ENCODE measurements around the gene INPP4B. TPM values are rescaled to one million over a fixed set of nuclear protein-coding genes. Genes with fewer than 3 reads are reported as not detected.

Gene INPP4B
- polyA plus RNA-seq, 3 donors from 2014 or later = 0.81 to 6.3 (median 6.2) TPM

- Mint-ChIP-seq H3K36me3 (no peaks in the 10 kb centered on the region), H3K9me3 (peaks cover 0 to 4% (median 3%) of the 10 kb centered on the region in 6 donors), H3K27ac (no peak overlapping the region), H3K4me3 (no peak overlapping the region), H3K27me3 (ENCODE audit: low read depth in 3 of 3) (no peaks in the 10 kb centered on the region), H3K4me1 (no peaks in the 10 kb centered on the region)
- no peak for DNase-seq
Observed at GRCh38 chr4:142272452-142272851, 573.6 kb downstream of the INPP4B start.

DNA sequence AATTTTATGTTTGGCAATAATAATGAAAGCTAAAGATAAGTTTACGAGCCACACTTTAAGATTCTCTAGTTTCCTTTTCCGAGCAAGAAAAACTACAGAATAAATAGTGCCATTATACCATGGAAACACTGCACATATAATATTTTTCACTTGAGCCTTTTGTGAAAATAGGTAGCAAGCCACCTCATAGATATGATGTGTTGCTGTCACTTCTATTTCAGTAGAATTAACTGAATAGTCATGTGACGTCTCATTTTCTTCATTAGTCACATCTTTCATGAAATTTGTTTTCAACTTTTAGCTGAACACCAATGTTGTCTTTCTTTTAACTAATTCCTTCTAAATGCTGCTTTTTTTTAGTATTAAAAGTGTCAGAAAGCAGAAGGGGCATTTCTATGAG, 574.3 kb downstream of the INPP4B start:
- H3K4me1 Mint-ChIP-seq = no peaks in the 10 kb centered on the region
- DNase-seq = no peak
- peaks cover 0 to 5% (median 3%) of the 10 kb centered on the region in 6 donors for H3K9me3 Mint-ChIP-seq
- no peaks in the 10 kb centered on the region for H3K27me3 Mint-ChIP-seq (ENCODE audit: low read depth in 3 of 3)
- H3K4me3 Mint-ChIP-seq = no peak overlapping the region
- H3K27ac Mint-ChIP-seq = no peak overlapping the region
- H3K36me3 Mint-ChIP-seq = no peaks in the 10 kb centered on the region

GRCh38 chr4:142267101-142267500, 579.0 kb downstream of the INPP4B start:
- no peak for DNase-seq
- Mint-ChIP-seq H3K4me1 (no peaks in the 10 kb centered on the region), H3K36me3 (no peaks in the 10 kb centered on the region), H3K27ac (no peak overlapping the region), H3K4me3 (no peak overlapping the region), H3K9me3 (peaks cover 0 to 9% (median 4%) of the 10 kb centered on the region in 6 donors), H3K27me3 (ENCODE audit: low read depth in 3 of 3) (peaks cover 0 to 3% (median 0%) of the 10 kb centered on the region in 3 donors)

- peaks cover 6 to 8% of the 10 kb centered on the region in 2 donors for H3K4me1 Mint-ChIP-seq
Observed at GRCh38 chr4:142265946-142266345, 580.2 kb downstream of the INPP4B start.

GRCh38 chr4:142265536-142265935, 580.6 kb downstream of the INPP4B start:
- peaks cover 7 to 10% of the 10 kb centered on the region in 2 donors for H3K4me1 Mint-ChIP-seq
- DNase-seq = no peak
- no peak overlapping the region for H3K27ac Mint-ChIP-seq
- H3K4me3 Mint-ChIP-seq = no peak overlapping the region
- peaks cover 0 to 3% (median 0%) of the 10 kb centered on the region in 3 donors for H3K27me3 Mint-ChIP-seq (ENCODE audit: low read depth in 3 of 3)
- H3K36me3 Mint-ChIP-seq = no peaks in the 10 kb centered on the region
- H3K9me3 Mint-ChIP-seq = peaks cover 0 to 9% (median under 1%) of the 10 kb centered on the region in 6 donors

More at GRCh38 chr4:142265946-142266345, 580.2 kb downstream of the INPP4B start:
- Mint-ChIP-seq H3K27me3 (ENCODE audit: low read depth in 3 of 3) (peaks cover 0 to 3% (median 0%) of the 10 kb centered on the region in 3 donors), H3K27ac (no peak overlapping the region), H3K4me3 (no peak overlapping the region), H3K36me3 (no peaks in the 10 kb centered on the region), H3K9me3 (peaks cover 0 to 9% (median 2%) of the 10 kb centered on the region in 6 donors)
- DNase-seq = no peak

- Mint-ChIP-seq H3K4me3 (no peak overlapping the region), H3K9me3 (peaks cover 0 to 9% (median under 1%) of the 10 kb centered on the region in 6 donors), H3K27me3 (ENCODE audit: low read depth in 3 of 3) (peaks cover 0 to 3% (median 0%) of the 10 kb centered on the region in 3 donors), H3K4me1 (peaks cover 7 to 10% of the 10 kb centered on the region in 2 donors), H3K27ac (no peak overlapping the region), H3K36me3 (no peaks in the 10 kb centered on the region)
- no peak for DNase-seq
Observed at GRCh38 chr4:142264961-142265360, 581.1 kb downstream of the INPP4B start.

DNA sequence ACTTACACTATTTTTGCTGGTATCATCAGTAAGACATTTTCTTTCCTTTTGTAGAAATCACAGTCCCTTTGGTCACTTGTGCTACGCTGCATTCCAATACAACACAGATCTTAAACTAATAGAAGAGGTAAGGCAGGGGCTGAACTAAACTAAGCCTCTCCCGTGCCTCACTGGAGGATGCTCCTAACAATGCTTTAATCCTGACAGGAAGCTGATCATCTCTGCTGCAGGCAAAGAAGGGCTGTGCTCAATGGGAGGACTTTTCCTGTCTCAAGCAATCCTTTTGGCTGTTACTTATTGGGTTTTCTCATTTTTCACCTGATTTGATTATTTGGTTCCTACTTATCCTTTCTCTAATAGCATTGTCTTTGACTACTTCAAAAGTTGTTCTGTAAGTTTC, 583.1 kb downstream of the INPP4B start:
- H3K27ac Mint-ChIP-seq = no peak overlapping the region
- no peaks in the 10 kb centered on the region for H3K36me3 Mint-ChIP-seq
- H3K9me3 Mint-ChIP-seq = peaks cover 0 to 9% (median under 1%) of the 10 kb centered on the region in 6 donors
- DNase-seq = no peak
- peaks cover 0 to 3% (median 0%) of the 10 kb centered on the region in 3 donors for H3K27me3 Mint-ChIP-seq (ENCODE audit: low read depth in 3 of 3)
- no peak overlapping the region for H3K4me3 Mint-ChIP-seq
- H3K4me1 Mint-ChIP-seq = peaks cover 7 to 10% of the 10 kb centered on the region in 2 donors

GRCh38 chr4:142248946-142249345, 597.2 kb downstream of the INPP4B start:
- H3K27me3 Mint-ChIP-seq (ENCODE audit: low read depth in 3 of 3) = peaks cover 0 to 2% (median 0%) of the 10 kb centered on the region in 3 donors
- H3K4me1 Mint-ChIP-seq = no peaks in the 10 kb centered on the region
- H3K9me3 Mint-ChIP-seq = peaks cover 0 to 21% (median 7%) of the 10 kb centered on the region in 6 donors
- H3K4me3 Mint-ChIP-seq = no peak overlapping the region
- no peak for DNase-seq
- H3K36me3 Mint-ChIP-seq = peaks cover 0 to 6% (median 0%) of the 10 kb centered on the region in 3 donors
- no peak overlapping the region for H3K27ac Mint-ChIP-seq

DNA sequence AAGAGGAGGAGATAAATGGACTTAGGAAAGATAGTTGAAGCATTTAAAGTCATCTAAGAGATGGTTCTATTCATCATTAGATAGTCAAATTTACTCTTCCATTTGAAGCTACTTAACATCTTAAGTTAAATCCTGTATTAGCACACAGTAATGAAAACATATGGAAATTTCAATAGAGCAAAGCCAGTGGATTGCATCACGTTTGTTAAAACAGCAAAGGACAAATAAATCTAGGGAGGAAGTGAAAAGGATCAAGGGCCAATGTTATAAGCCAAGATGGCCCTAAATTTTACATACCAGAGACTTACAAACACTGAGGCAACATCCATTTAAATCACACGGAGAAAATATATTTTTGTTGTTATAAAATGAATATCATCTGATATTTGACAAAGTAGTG, 602.8 kb downstream of the INPP4B start:
- no peaks in the 10 kb centered on the region for H3K4me1 Mint-ChIP-seq
- H3K27ac Mint-ChIP-seq = no peak overlapping the region
- H3K9me3 Mint-ChIP-seq = peaks cover 0 to 17% (median 8%) of the 10 kb centered on the region in 6 donors
- no peaks in the 10 kb centered on the region for H3K27me3 Mint-ChIP-seq (ENCODE audit: low read depth in 3 of 3)
- no peak overlapping the region for H3K4me3 Mint-ChIP-seq
- DNase-seq = no peak
- H3K36me3 Mint-ChIP-seq = peaks cover 0 to 6% (median 0%) of the 10 kb centered on the region in 3 donors

GRCh38 chr4:142242156-142242555, 603.9 kb downstream of the INPP4B start:
- H3K27ac Mint-ChIP-seq = no peak overlapping the region
- H3K4me1 Mint-ChIP-seq = no peaks in the 10 kb centered on the region
- no peaks in the 10 kb centered on the region for H3K27me3 Mint-ChIP-seq (ENCODE audit: low read depth in 3 of 3)
- peaks cover 0 to 3% (median 0%) of the 10 kb centered on the region in 3 donors for H3K36me3 Mint-ChIP-seq
- no peak for DNase-seq
- no peak overlapping the region for H3K4me3 Mint-ChIP-seq
- peaks cover 0 to 8% (median 5%) of the 10 kb centered on the region in 6 donors for H3K9me3 Mint-ChIP-seq

DNA sequence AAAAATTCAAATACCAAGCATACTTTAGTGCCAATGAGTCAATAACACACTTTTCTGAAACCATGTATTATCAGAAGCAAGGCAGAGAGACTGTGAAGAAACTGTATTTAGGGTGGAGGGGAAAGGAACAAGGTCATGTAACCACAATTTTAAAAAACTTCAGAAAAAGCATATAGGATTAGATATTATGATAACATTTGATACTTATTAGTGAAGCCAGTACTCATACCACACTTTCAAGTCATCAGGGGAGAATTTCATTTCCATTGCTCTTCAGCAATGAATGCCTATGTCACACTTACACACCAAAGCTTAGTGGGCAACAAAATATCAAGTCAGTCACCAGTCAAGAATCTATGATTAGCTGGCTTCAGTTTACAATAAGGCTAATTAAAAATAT, 607.5 kb downstream of the INPP4B start:
- DNase-seq = no peak
- H3K27me3 Mint-ChIP-seq (ENCODE audit: low read depth in 3 of 3) = peaks cover 0 to 2% (median 1%) of the 10 kb centered on the region in 3 donors
- peaks cover 0 to 10% (median 3%) of the 10 kb centered on the region in 6 donors for H3K9me3 Mint-ChIP-seq
- H3K4me1 Mint-ChIP-seq = no peaks in the 10 kb centered on the region
- no peaks in the 10 kb centered on the region for H3K36me3 Mint-ChIP-seq
- no peak overlapping the region for H3K4me3 Mint-ChIP-seq
- no peak overlapping the region for H3K27ac Mint-ChIP-seq

DNA sequence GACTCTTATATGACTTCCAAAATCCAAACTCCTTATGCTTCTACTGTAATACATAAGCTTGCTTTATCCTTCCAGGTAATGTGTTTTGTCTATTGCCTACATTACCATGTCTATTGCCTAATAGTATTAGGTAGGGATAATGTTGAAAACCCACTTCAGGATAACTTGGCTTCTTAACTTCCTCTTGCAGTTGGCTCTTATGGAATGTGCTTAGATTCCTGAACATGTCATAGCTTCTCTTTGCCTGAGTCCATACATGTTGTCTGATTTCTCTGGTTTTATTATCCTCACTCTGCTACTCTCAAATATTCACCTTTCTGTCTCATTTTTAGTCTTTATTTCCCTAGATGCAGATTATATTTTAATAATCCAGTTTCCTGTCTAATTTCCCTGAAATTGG, 609.8 kb downstream of the INPP4B start:
- H3K36me3 Mint-ChIP-seq = no peaks in the 10 kb centered on the region
- no peak overlapping the region for H3K27ac Mint-ChIP-seq
- DNase-seq = no peak
- H3K27me3 Mint-ChIP-seq (ENCODE audit: low read depth in 3 of 3) = peaks cover 0 to 2% (median 1%) of the 10 kb centered on the region in 3 donors
- no peak overlapping the region for H3K4me3 Mint-ChIP-seq
- no peaks in the 10 kb centered on the region for H3K4me1 Mint-ChIP-seq
- H3K9me3 Mint-ChIP-seq = peaks cover 0 to 10% (median 2%) of the 10 kb centered on the region in 6 donors

- DNase-seq = no peak
- no peak overlapping the region for H3K27ac Mint-ChIP-seq
- no peaks in the 10 kb centered on the region for H3K36me3 Mint-ChIP-seq
- peaks cover 0 to 2% (median 1%) of the 10 kb centered on the region in 3 donors for H3K27me3 Mint-ChIP-seq (ENCODE audit: low read depth in 3 of 3)
- H3K4me3 Mint-ChIP-seq = no peak overlapping the region
- H3K4me1 Mint-ChIP-seq = no peaks in the 10 kb centered on the region
- H3K9me3 Mint-ChIP-seq = peaks cover 0 to 11% (median 3%) of the 10 kb centered on the region in 6 donors
Observed at GRCh38 chr4:142231787-142232186, 614.3 kb downstream of the INPP4B start.

GRCh38 chr4:142230991-142231390, 615.1 kb downstream of the INPP4B start:
- Mint-ChIP-seq H3K36me3 (no peaks in the 10 kb centered on the region), H3K27me3 (ENCODE audit: low read depth in 3 of 3) (peaks cover 0 to 2% (median 1%) of the 10 kb centered on the region in 3 donors), H3K27ac (no peak overlapping the region), H3K4me1 (no peaks in the 10 kb centered on the region), H3K9me3 (peaks cover 0 to 11% (median 2%) of the 10 kb centered on the region in 6 donors), H3K4me3 (no peak overlapping the region)
- no peak for DNase-seq

DNA sequence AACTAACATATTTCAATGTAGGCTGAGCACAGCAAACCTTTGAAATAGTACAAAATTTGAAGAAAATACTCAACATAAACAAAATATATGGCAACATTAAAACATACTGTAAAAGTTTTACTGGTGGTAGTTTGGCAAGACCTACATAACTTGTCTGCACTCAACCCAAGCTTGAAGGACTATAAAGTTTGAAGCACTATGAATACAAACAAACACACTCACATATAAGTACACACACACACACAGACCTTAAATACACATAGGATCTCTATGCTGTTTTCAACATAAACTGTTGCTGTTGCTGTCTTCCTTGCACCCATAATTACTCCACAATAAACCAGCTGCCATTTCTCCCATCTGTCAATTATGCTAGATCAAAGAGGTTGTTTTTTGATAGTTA, 620.1 kb downstream of the INPP4B start:
- DNase-seq = no peak
- Mint-ChIP-seq H3K4me3 (no peak overlapping the region), H3K27ac (no peak overlapping the region), H3K36me3 (no peaks in the 10 kb centered on the region), H3K27me3 (ENCODE audit: low read depth in 3 of 3) (no peaks in the 10 kb centered on the region), H3K9me3 (peaks cover 0 to 6% (median under 1%) of the 10 kb centered on the region in 6 donors), H3K4me1 (no peaks in the 10 kb centered on the region)

All from immature natural killer cell (primary cell).